Hematopoietic multipotent progenitor cell treated with erythropoietin and hydrocortisone succinate and interleukin-3 and kit ligand, for 4 days (in vitro differentiated cells): ENCODE results near the gene TTLL9.
"Not testable (repeated sequence)": the region's sequence is repeated elsewhere in the genome, so short reads cannot be mapped to it uniquely, and the experiment has no call there.

ENCODE experiments used
- DNase-seq: peaks from one replicate; pipeline ENCODE4 v3.0.0-alpha.2; 2015

Gene TTLL9

GRCh38 chr20:31920275-31920855 is 49.9 kb downstream of the TTLL9 start:
- no peak for DNase-seq

- DNase-seq: not testable (repeated sequence)
These were observed 51.0 kb downstream of the TTLL9 start for GRCh38 chr20:31921480-31921879.

GRCh38 chr20:31922181-31922580 is 51.7 kb downstream of the TTLL9 start:
- DNase-seq: peak; percentile 48

- DNase-seq: no peak
These were observed 52.2 kb downstream of the TTLL9 start for GRCh38 chr20:31922588-31922987.

- peak; percentile 51 for DNase-seq
These were observed 53.2 kb downstream of the TTLL9 start for GRCh38 chr20:31923388-31924331.

- DNase-seq: no peak
These were observed 54.1 kb downstream of the TTLL9 start for GRCh38 chr20:31924561-31924960.

GRCh38 chr20:31925631-31926030 is 55.2 kb downstream of the TTLL9 start:
- no peak for DNase-seq

- DNase-seq: no peak
These were observed 56.1 kb downstream of the TTLL9 start for GRCh38 chr20:31926493-31926892.

- no peak for DNase-seq
These were observed 57.3 kb downstream of the TTLL9 start for GRCh38 chr20:31927627-31928159.

GRCh38 chr20:31929631-31930030 is 59.2 kb downstream of the TTLL9 start:
- DNase-seq: not testable (repeated sequence)

GRCh38 chr20:31930779-31931178 is 60.3 kb downstream of the TTLL9 start:
- DNase-seq: no peak

GRCh38 chr20:31933698-31934097 is 63.3 kb downstream of the TTLL9 start:
- DNase-seq: no peak

GRCh38 chr20:31934491-31934890 is 64.1 kb downstream of the TTLL9 start:
- DNase-seq: no peak

- DNase-seq: peak; percentile 44
These were observed 64.7 kb downstream of the TTLL9 start for GRCh38 chr20:31934968-31935764.

GRCh38 chr20:31936420-31936819 is 66.0 kb downstream of the TTLL9 start:
- no peak for DNase-seq

GRCh38 chr20:31937820-31938219 is 67.4 kb downstream of the TTLL9 start:
- no peak for DNase-seq

- no peak for DNase-seq
These were observed 69.2 kb downstream of the TTLL9 start for GRCh38 chr20:31939661-31940060.

- DNase-seq: no peak
These were observed 72.6 kb downstream of the TTLL9 start for GRCh38 chr20:31943052-31943471.

GRCh38 chr20:31945319-31945718 is 74.9 kb downstream of the TTLL9 start:
- no peak for DNase-seq

- no peak for DNase-seq
These were observed 75.4 kb downstream of the TTLL9 start for GRCh38 chr20:31945785-31946184.

GRCh38 chr20:31948008-31948407 is 77.6 kb downstream of the TTLL9 start:
- peak; percentile 33 for DNase-seq

GRCh38 chr20:31949877-31950646 is 79.6 kb downstream of the TTLL9 start:
- peak; percentile 73 for DNase-seq
